A549 (cell line): ENCODE results near the gene B4GALT1.

Experiments
- CBX8 ChIP-seq: fragments of 200-600 bp; sonication (generic); IDR thresholded peaks from 2 replicates; pipeline ENCODE4 v1.6.1; 2016
- CEBPB ChIP-seq, 2 experiments: fragments of >200 bp in 1 of 2; sonication (Bioruptor Twin) in 1 of 2; formaldehyde crosslinking in 1 of 2; IDR thresholded peaks; 2 replicates each; pipeline ENCODE4 v1.6.1; 2012 to 2016
- CHD2 ChIP-seq: fragments of 150-350 bp; IDR thresholded peaks from 2 replicates; pipeline ENCODE4 v1.6.1; 2014; ENCODE audit warnings: low read length; ENCODE audit not compliant: partially characterized antibody
- EP300 ChIP-seq, 2 experiments: fragments of >200 bp; sonication (Bioruptor Twin); formaldehyde crosslinking; IDR thresholded peaks; 2 replicates in 1 of 2; 3 replicates in 1 of 2; pipeline ENCODE4 v1.6.1; 2016 to 2017
- POLR2A ChIP-seq: IDR thresholded peaks from 2 replicates; pipeline ENCODE4 v1.6.1; 2012; ENCODE audit warnings: mild to moderate bottlenecking, low read length
- POLR2AphosphoS2 ChIP-seq: conservative IDR thresholded peaks from 2 replicates; pipeline ENCODE4 v1.6.1; 2012; ENCODE audit warnings: low read length, improper control_type of control experiment, inconsistent platforms
- RAD21 ChIP-seq, 2 experiments: fragments of >200 bp in 1 of 2; sonication (Bioruptor Twin) in 1 of 2; formaldehyde crosslinking in 1 of 2; IDR thresholded peaks in 1 of 2; conservative IDR thresholded peaks in 1 of 2; 2 replicates in 1 of 2; 3 replicates in 1 of 2; pipeline ENCODE4 v1.6.1; 2012 to 2018; ENCODE audit warnings: inconsistent platforms in 1 of 2
- SMC3 ChIP-seq: fragments of >200 bp; sonication (Bioruptor Twin); formaldehyde crosslinking; IDR thresholded peaks from 3 replicates; pipeline ENCODE4 v1.6.1; 2018; ENCODE audit warnings: inconsistent platforms
- TF ChIP-seq, protein P1 (sequence below): fragments of >200 bp; sonication (Bioruptor Twin); formaldehyde crosslinking; IDR thresholded peaks from 3 replicates; pipeline ENCODE4 v1.5.1; 2016
- TF ChIP-seq, protein P2 (sequence below): fragments of 200-600 bp; sonication (generic); IDR thresholded peaks from 2 replicates; pipeline ENCODE4 v1.6.1; 2016; ENCODE audit warnings: antibody characterized with exemption, mild to moderate bottlenecking, moderate library complexity
- TF ChIP-seq, protein P3 (sequence below): IDR thresholded peaks from 2 replicates; pipeline ENCODE4 v1.6.1; 2012

DNA sequence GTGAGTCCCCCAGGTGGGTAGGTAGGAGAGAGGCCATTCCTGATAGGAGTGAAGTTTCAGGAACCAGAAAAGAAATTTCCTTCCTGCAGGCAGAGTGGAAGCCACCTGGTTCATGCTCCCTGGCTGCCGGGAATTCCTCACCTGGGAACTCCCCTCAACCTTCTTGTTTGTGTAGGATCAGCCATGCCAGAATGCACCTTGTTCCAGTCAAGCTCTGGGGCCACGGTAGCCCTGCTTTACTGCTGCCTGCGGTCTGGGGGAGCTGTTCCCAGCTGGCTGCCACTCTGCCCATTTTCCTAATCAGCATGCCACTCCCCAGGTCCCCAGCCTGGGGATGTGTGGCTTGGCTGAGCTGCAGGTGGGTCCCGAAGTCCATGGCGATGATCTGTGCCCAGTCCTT is 18.7 kb upstream of the B4GALT1 start:
- TF ChIP-seq, protein P1, sequence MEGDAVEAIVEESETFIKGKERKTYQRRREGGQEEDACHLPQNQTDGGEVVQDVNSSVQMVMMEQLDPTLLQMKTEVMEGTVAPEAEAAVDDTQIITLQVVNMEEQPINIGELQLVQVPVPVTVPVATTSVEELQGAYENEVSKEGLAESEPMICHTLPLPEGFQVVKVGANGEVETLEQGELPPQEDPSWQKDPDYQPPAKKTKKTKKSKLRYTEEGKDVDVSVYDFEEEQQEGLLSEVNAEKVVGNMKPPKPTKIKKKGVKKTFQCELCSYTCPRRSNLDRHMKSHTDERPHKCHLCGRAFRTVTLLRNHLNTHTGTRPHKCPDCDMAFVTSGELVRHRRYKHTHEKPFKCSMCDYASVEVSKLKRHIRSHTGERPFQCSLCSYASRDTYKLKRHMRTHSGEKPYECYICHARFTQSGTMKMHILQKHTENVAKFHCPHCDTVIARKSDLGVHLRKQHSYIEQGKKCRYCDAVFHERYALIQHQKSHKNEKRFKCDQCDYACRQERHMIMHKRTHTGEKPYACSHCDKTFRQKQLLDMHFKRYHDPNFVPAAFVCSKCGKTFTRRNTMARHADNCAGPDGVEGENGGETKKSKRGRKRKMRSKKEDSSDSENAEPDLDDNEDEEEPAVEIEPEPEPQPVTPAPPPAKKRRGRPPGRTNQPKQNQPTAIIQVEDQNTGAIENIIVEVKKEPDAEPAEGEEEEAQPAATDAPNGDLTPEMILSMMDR, result no peak
- no peak for TF ChIP-seq CEBPB (IDR thresholded peaks at IDR 0.05)
- TF ChIP-seq POLR2A, result no peak
- TF ChIP-seq, protein P2, sequence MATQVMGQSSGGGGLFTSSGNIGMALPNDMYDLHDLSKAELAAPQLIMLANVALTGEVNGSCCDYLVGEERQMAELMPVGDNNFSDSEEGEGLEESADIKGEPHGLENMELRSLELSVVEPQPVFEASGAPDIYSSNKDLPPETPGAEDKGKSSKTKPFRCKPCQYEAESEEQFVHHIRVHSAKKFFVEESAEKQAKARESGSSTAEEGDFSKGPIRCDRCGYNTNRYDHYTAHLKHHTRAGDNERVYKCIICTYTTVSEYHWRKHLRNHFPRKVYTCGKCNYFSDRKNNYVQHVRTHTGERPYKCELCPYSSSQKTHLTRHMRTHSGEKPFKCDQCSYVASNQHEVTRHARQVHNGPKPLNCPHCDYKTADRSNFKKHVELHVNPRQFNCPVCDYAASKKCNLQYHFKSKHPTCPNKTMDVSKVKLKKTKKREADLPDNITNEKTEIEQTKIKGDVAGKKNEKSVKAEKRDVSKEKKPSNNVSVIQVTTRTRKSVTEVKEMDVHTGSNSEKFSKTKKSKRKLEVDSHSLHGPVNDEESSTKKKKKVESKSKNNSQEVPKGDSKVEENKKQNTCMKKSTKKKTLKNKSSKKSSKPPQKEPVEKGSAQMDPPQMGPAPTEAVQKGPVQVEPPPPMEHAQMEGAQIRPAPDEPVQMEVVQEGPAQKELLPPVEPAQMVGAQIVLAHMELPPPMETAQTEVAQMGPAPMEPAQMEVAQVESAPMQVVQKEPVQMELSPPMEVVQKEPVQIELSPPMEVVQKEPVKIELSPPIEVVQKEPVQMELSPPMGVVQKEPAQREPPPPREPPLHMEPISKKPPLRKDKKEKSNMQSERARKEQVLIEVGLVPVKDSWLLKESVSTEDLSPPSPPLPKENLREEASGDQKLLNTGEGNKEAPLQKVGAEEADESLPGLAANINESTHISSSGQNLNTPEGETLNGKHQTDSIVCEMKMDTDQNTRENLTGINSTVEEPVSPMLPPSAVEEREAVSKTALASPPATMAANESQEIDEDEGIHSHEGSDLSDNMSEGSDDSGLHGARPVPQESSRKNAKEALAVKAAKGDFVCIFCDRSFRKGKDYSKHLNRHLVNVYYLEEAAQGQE, result no peak
- no peak for TF ChIP-seq SMC3
- TF ChIP-seq, protein P3, sequence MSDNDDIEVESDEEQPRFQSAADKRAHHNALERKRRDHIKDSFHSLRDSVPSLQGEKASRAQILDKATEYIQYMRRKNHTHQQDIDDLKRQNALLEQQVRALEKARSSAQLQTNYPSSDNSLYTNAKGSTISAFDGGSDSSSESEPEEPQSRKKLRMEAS, result no peak
- TF ChIP-seq EP300 (IDR thresholded peaks at IDR 0.05), result no peak
- TF ChIP-seq CBX8, result no peak
- TF ChIP-seq RAD21 (conservative IDR thresholded peaks at IDR 0.05 in 1 of 2, IDR thresholded peaks at IDR 0.05 in 1 of 2), result no peak
- no peak for TF ChIP-seq CHD2
- TF ChIP-seq POLR2AphosphoS2, result no peak
